Measurements from ENCODE around the gene CIB4.
"Not testable (repeated sequence)": the region's sequence is repeated elsewhere in the genome, so short reads cannot be mapped to it uniquely, and the experiment has no call there.

The CIB4 gene

DNA sequence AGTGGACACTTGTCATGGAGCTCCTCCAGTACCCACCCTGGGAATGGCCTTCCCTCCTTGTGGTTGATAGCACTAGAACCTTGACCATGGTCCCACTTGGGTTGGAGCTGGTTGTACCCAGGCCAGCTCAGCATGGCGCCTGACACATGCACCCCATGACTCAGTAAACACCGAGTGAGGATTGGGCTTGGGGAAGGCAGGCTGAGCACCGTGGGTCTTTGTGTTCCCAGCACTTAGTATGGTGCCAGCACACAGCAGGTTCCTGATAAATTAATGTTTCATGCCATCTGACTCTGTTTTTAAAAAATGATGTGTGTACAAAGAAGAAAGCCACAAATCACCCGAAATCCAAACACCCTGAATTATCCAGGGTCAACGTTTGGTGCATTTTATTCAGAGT lies 69.8 kb downstream of the CIB4 start:
- H3K4me3 ChIP-seq (ENCODE audit: low read depth, low read length): no peak overlapping the region
- no peak for DNase-seq (ENCODE audit: low read depth)
- TF ChIP-seq, protein P1, sequence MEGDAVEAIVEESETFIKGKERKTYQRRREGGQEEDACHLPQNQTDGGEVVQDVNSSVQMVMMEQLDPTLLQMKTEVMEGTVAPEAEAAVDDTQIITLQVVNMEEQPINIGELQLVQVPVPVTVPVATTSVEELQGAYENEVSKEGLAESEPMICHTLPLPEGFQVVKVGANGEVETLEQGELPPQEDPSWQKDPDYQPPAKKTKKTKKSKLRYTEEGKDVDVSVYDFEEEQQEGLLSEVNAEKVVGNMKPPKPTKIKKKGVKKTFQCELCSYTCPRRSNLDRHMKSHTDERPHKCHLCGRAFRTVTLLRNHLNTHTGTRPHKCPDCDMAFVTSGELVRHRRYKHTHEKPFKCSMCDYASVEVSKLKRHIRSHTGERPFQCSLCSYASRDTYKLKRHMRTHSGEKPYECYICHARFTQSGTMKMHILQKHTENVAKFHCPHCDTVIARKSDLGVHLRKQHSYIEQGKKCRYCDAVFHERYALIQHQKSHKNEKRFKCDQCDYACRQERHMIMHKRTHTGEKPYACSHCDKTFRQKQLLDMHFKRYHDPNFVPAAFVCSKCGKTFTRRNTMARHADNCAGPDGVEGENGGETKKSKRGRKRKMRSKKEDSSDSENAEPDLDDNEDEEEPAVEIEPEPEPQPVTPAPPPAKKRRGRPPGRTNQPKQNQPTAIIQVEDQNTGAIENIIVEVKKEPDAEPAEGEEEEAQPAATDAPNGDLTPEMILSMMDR (IDR thresholded peaks at IDR 0.05; ENCODE audit: control insufficient read depth, extremely low read depth, insufficient read depth): no peak

GRCh38 chr2:26570083-26570430 lies 71.1 kb downstream of the CIB4 start:
- H3K4me3 ChIP-seq (ENCODE audit: low read depth, low read length): no peak overlapping the region
- TF ChIP-seq, protein P1 (IDR thresholded peaks at IDR 0.05; ENCODE audit: control insufficient read depth, extremely low read depth, insufficient read depth): no peak
- no peak for DNase-seq (ENCODE audit: low read depth)

DNA sequence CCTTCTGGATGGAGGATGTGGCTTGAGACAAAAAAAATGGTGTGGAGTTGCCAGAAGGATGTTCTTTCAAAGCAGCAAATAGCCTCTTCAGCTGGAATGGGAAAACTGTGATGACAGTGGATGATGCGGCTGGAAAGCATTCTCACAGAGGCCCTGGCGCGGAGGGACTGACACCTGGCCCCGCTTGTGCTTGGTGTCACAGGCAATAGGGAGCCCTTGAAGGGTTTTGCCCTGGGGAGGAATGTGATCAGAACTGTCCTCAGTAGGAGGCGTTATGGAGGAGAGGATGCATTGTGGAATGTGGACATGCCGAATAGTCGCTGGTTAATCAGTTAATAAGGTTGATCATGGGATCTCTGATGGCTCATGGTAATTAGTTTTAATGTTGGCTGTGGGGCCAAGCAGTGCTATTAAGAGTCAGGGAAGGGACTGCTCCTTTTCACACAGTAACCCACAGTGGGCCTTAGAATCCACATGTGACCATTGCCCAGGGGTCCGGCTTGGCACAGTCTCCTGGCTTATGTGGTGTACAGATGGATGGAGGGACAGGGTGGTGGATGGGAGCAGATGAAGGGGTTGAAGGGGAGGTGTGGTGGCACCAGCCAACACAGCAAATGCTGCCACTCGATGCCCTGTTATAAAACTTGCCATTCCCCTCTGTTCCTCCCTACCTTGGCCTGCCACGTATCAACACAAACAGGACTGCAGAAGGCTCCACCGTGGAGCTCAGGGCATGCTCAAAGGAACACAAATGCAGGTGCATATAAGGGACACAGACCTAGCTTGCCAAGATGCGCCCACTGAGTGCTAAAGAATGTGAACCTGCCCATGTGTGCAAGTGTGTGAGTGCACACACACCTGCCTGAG lies 71.7 kb downstream of the CIB4 start:
- H3K4me3 ChIP-seq (ENCODE audit: low read depth, low read length): no peak overlapping the region
- DNase-seq (ENCODE audit: low read depth): no peak
- TF ChIP-seq, protein P1 (IDR thresholded peaks at IDR 0.05; ENCODE audit: control insufficient read depth, extremely low read depth, insufficient read depth): no peak

DNA sequence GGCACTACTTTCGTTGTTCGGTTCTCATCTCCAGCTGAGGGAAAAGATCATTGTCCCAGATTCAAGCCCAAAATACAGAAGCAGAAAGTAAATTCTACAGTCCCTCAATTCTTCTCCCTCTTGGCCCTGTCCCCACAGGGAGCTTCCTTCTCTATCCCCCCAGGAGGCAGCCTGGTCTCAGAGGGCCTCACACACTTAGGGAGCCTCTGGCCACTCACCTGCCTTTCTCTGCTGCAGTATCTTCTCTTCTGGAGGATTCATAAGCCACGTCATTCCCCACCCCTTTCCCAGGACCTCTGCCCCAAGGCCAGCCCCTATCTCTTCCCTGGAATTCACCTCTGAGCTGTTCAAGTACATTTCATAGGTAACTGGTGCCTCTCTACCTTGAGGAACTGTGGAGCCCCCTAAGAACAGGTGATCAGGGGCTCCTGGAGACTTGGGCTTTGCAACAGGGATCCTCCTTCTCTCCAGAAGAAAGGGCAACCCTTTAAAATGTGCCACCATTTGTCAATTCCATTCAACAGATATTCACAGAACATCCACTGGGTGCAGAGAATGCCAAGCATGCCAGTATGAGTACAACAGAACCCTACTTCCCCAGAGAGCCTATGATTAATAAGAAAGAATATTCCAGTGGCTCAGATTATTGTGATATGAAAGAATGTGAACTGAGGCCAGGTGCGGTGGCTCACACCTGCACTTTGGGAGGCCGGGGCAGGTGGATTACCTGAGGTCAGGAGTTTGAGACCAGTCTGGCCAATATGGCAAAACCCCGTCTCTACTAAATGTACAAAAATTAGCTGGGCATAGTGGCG lies 72.9 kb downstream of the CIB4 start:
- H3K4me3 ChIP-seq (ENCODE audit: low read depth, low read length): no peak overlapping the region
- DNase-seq (ENCODE audit: low read depth): no peak
- TF ChIP-seq, protein P1 (IDR thresholded peaks at IDR 0.05; ENCODE audit: control insufficient read depth, extremely low read depth, insufficient read depth): no peak

DNA sequence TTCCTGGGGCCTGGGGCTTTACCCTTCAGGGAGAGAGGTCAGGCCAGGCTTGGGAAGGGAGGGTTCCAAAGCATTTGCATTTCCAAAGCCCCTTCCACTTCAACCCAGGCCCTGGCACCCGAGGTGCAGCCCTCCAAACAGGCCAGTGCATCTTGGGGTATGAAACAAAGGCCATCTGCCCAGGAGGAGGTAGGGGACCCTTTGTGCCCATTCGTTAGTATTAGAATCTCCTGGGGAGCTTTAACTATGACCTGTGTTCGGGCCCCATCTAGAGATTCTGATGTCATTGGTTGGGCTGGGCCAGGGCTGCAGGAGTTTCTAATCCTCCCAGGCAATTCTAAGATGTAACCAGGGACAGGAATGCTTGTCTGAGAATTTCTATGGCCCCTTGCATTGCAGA lies 73.6 kb downstream of the CIB4 start:
- TF ChIP-seq, protein P1 (IDR thresholded peaks at IDR 0.05; ENCODE audit: control insufficient read depth, extremely low read depth, insufficient read depth): no peak
- no peak overlapping the region for H3K4me3 ChIP-seq (ENCODE audit: low read depth, low read length)
- no peak for DNase-seq (ENCODE audit: low read depth)

GRCh38 chr2:26566731-26567130 lies 74.4 kb downstream of the CIB4 start:
- not testable (repeated sequence) for DNase-seq (ENCODE audit: low read depth)

DNA sequence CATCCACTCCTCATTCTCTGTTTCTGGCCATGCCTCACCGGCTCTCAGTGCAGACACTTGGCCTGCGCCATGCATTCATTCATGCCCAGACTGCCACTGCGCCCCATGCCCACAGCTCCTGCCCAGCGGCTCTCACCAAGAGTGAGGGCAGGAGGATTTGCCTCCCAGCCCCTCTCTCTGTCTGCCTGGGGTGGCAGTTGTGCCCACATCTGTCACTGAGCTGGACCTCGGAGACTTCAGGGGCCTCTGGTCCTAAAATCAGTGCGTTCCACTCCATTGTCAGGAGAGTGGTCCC lies 75.1 kb downstream of the CIB4 start:
- DNase-seq (ENCODE audit: low read depth): no peak
- TF ChIP-seq, protein P1 (IDR thresholded peaks at IDR 0.05; ENCODE audit: control insufficient read depth, extremely low read depth, insufficient read depth): no peak
- no peak overlapping the region for H3K4me3 ChIP-seq (ENCODE audit: low read depth, low read length)

More at GRCh38 chr2:26566731-26567130, 74.4 kb downstream of the CIB4 start:
- H3K4me3 ChIP-seq (ENCODE audit: low read depth, low read length): not testable (repeated sequence)

Data from LNCaP clone FGC (cell line).